SK-N-SH (cell line): ENCODE data around the gene RIC8B. TPM values are rescaled to one million over a fixed set of nuclear protein-coding genes. Genes with fewer than 3 reads are reported as not detected.

ENCODE experiments used
- CTCF ChIA-PET: fragments of 300-600, 350-600 bp; formaldehyde crosslinking; extraction: SDS; loops from one replicate; lab custom pipeline; 2021; lab: Yijun Ruan, JAX
- POLR2A ChIA-PET: fragments of 350-600 bp; sonication (Branson Sonifier 250); formaldehyde crosslinking; extraction: SDS; loops from one replicate; lab custom pipeline; 2020; ENCODE audit warnings: antibody characterized with exemption, inconsistent platforms; lab: Yijun Ruan, JAX
- DNase-seq: peaks from one replicate; pipeline ENCODE4 v3.0.0; 2012
- H2AFZ ChIP-seq: fragments of 200-600 bp; sonication (generic); 2 replicates; pipeline ENCODE4 v1.8.1; 2016; ENCODE audit warnings: antibody characterized with exemption, mild to moderate bottlenecking, low read depth
- H3F3A ChIP-seq: fragments of 200-600 bp; sonication (generic); replicated peaks from 2 replicates; pipeline ENCODE3; 2016; ENCODE audit warnings: antibody characterized with exemption, mild to moderate bottlenecking; ENCODE audit not compliant: insufficient read depth
- H3K27ac ChIP-seq, 2 experiments: fragments of 200-500 bp in 1 of 2; fragments of 200-600 bp in 1 of 2; sonication (Bioruptor generic) in 1 of 2; sonication (generic), shearing (Covaris generic) in 1 of 2; 2 replicates each; pipeline versions ENCODE4 v1.5.1 to v1.6.1; 2014 to 2016; ENCODE audit warnings: low read depth in 2 of 2, inconsistent platforms in 1 of 2, low read length in 1 of 2, mild to moderate bottlenecking in 1 of 2, mixed read lengths in 1 of 2
- H3K27me3 ChIP-seq: fragments of 200-600 bp; sonication (generic), shearing (Covaris generic); 2 replicates; pipeline ENCODE4 v1.6.1; 2016; ENCODE audit warnings: mixed run types; ENCODE audit not compliant: insufficient read depth
- H3K36me3 ChIP-seq, 2 experiments: fragments of 200-500 bp in 1 of 2; fragments of 200-600 bp in 1 of 2; sonication (Bioruptor generic) in 1 of 2; sonication (generic) in 1 of 2; replicated peaks in 1 of 2; 2 replicates each; pipeline versions ENCODE3 to v1.5.1; 2014 to 2016; ENCODE audit warnings: low read length in 1 of 2, mild to moderate bottlenecking in 1 of 2; ENCODE audit not compliant: insufficient read depth in 2 of 2, control insufficient read depth in 1 of 2
- H3K4me1 ChIP-seq, 2 experiments: fragments of 200-500 bp in 1 of 2; fragments of 200-600 bp in 1 of 2; sonication (Bioruptor generic) in 1 of 2; sonication (generic), shearing (Covaris generic) in 1 of 2; 2 replicates each; pipeline versions ENCODE4 v1.5.1 to v1.6.1; 2014 to 2016; ENCODE audit warnings: low read depth in 1 of 2, low read length in 1 of 2, mixed run types in 1 of 2; ENCODE audit not compliant: insufficient read depth in 2 of 2, control insufficient read depth in 1 of 2
- H3K4me2 ChIP-seq: fragments of 200-600 bp; sonication (generic), shearing (Covaris generic); 2 replicates; pipeline ENCODE4 v1.6.1; 2017; ENCODE audit warnings: mixed run types
- H3K4me3 ChIP-seq, 2 experiments: fragments of 200-500 bp in 1 of 2; fragments of 200-600 bp in 1 of 2; sonication (Bioruptor generic) in 1 of 2; sonication (generic), shearing (Covaris generic) in 1 of 2; 2 replicates each; pipeline versions ENCODE4 v1.5.1 to v1.8.1; 2014 to 2016; ENCODE audit warnings: low read depth in 2 of 2, inconsistent platforms in 1 of 2, low read length in 1 of 2, mild to moderate bottlenecking in 1 of 2, mixed read lengths in 1 of 2, moderate library complexity in 1 of 2
- H3K79me2 ChIP-seq: fragments of 200-600 bp; sonication (generic); 2 replicates; pipeline ENCODE4 v1.8.1; 2017; ENCODE audit warnings: mild to moderate bottlenecking; ENCODE audit not compliant: insufficient read depth
- H3K9ac ChIP-seq: fragments of 200-600 bp; sonication (generic); 2 replicates; pipeline ENCODE4 v1.6.1; 2017; ENCODE audit warnings: mixed run types
- H3K9me2 ChIP-seq: fragments of 200-600 bp; sonication (generic); 2 replicates; pipeline ENCODE4 v1.6.1; 2017; ENCODE audit warnings: mixed run types
- H3K9me3 ChIP-seq: fragments of 200-600 bp; sonication (generic); 2 replicates; pipeline ENCODE4 v1.6.1; 2017; ENCODE audit warnings: mixed run types, mild to moderate bottlenecking, moderate library complexity
- H4K20me1 ChIP-seq: fragments of 200-600 bp; sonication (generic); 2 replicates; pipeline ENCODE4 v1.6.1; 2017; ENCODE audit warnings: mild to moderate bottlenecking, mixed run types; ENCODE audit not compliant: insufficient read depth
- FOSL2 ChIP-seq: IDR thresholded peaks from 2 replicates; pipeline ENCODE4 v1.4.0; 2012; ENCODE audit warnings: low read depth, mild to moderate bottlenecking, moderate library complexity, borderline replicate concordance
- FOXJ3 ChIP-seq: sonication (generic); formaldehyde crosslinking; IDR thresholded peaks from 2 replicates; pipeline ENCODE4 v1.5.1; 2020; ENCODE audit warnings: mild to moderate bottlenecking, missing genetic modification reagents
- GATA2 ChIP-seq: sonication (generic); formaldehyde crosslinking; IDR thresholded peaks from 2 replicates; pipeline ENCODE4 v1.5.0; 2020; ENCODE audit warnings: mild to moderate bottlenecking, missing genetic modification reagents
- JUND ChIP-seq: IDR thresholded peaks from 2 replicates; pipeline ENCODE4 v1.4.0; 2012
- MXI1 ChIP-seq: IDR thresholded peaks from 2 replicates; pipeline ENCODE4 v1.6.1; 2012; ENCODE audit warnings: mild to moderate bottlenecking, low read depth, low read length, improper control_type of control experiment
- NRF1 ChIP-seq: IDR thresholded peaks from 2 replicates; pipeline ENCODE4 v1.6.1; 2012; ENCODE audit warnings: low read depth, mild to moderate bottlenecking, low read length
- RFX5 ChIP-seq: IDR thresholded peaks from 2 replicates; pipeline ENCODE4 v1.6.1; 2012; ENCODE audit warnings: mild to moderate bottlenecking, improper control_type of control experiment, low read length
- RXRA ChIP-seq: IDR thresholded peaks from 2 replicates; pipeline ENCODE4 v1.4.0; 2012; ENCODE audit warnings: low read depth, mild to moderate bottlenecking, borderline replicate concordance
- TEAD4 ChIP-seq: IDR thresholded peaks from 2 replicates; pipeline ENCODE4 v1.4.0; 2012; ENCODE audit warnings: mild to moderate bottlenecking, borderline replicate concordance; ENCODE audit not compliant: insufficient read depth
- YY1 ChIP-seq: IDR thresholded peaks from 2 replicates; pipeline ENCODE4 v1.4.0; 2012; ENCODE audit warnings: low read depth, mild to moderate bottlenecking
- WGBS: methylation state at CpG from one replicate; pipeline ENCODE4 v1.1.6; 2017; ENCODE audit warnings: low lambda C conversion rate; 5-methylcytosine and 5-hydroxymethylcytosine counted together
- polyA plus RNA-seq, 3 experiments: library from polyadenylated mRNA; depleted of rRNA; stranded (reverse); fragments of >200 nt; gene quantifications; 2 replicates each; pipeline ENCODE4 v1.2.3, GENCODE V29; 2012
- TF ChIP-seq, protein P1 (sequence below): IDR thresholded peaks from 2 replicates; pipeline ENCODE4 v1.6.1; 2012; ENCODE audit warnings: mild to moderate bottlenecking, low read depth, low read length, moderate library complexity
- TF ChIP-seq, protein P2 (sequence below): IDR thresholded peaks from 2 replicates; pipeline ENCODE4 v1.4.0; 2012; ENCODE audit warnings: low read depth
- TF ChIP-seq, protein P3 (sequence below): IDR thresholded peaks from 2 replicates; pipeline ENCODE4; 2012
- TF ChIP-seq, protein P4 (sequence below): fragments of 150-350 bp; IDR thresholded peaks from 2 replicates; pipeline ENCODE4 v1.6.1; 2017; ENCODE audit warnings: antibody characterized with exemption, low read length, low read depth, borderline replicate concordance
- TF ChIP-seq, protein P5 (sequence below): fragments of 150-350 bp; IDR thresholded peaks from 2 replicates; pipeline ENCODE4 v1.6.1; 2016; ENCODE audit warnings: mild to moderate bottlenecking, low read depth, low read length
- TF ChIP-seq, protein P6 (sequence below): fragments of 200-600 bp; sonication (generic); IDR thresholded peaks from 2 replicates; pipeline ENCODE4 v1.6.1; 2017; ENCODE audit warnings: antibody characterized with exemption, mild to moderate bottlenecking, moderate library complexity
- TF ChIP-seq, protein P7 (sequence below): IDR thresholded peaks from 2 replicates; pipeline ENCODE4 v1.4.0; 2012; ENCODE audit warnings: low read depth, borderline replicate concordance

The RIC8B gene
- polyA plus RNA-seq, 1 of the 3 experiments (the other 2 are of a cell fraction), result 6.2 TPM

DNA sequence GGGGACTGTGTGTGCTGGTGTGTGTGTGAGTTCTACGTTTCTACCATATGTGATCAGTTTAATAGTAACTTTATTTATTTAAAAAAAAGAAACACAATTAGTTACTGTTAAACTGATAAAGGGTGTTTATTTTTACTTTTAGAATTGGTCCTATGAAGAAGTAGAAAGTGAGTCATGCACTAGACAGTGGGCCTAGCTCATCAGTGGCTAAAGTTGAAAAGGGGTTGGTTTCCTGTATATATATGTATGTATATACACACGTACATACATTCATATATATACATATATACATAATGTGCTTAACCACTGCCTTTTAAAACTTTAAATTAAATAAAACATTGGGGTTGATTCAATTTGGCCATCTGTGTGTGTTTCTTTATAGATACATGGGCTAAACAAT lies 112.5 kb downstream of the RIC8B start:
- ChIA-PET POLR2A (no interaction called here), CTCF (interaction anchor here (0.6 to 1.0 kb wide), 2 partner anchors 35 to 49 kb away, joined by 3 read pairs; no protein-coding TSS in a partner anchor)
- Histone ChIP-seq H4K20me1 (no peaks in the 10 kb centered on the region), H3K27ac (no peak overlapping the region), H2AFZ (no peak overlapping the region), H3K36me3 (peaks cover 33 to 72% of the 10 kb centered on the region in 2 experiments), H3K4me1 (no peaks in the 10 kb centered on the region)
- DNase-seq, result no peak
- TF ChIP-seq JUND (no peak), TEAD4 (no peak), MXI1 (no peak), FOXJ3 (CRISPR knock-in tag) (no peak), NRF1 (no peak), YY1 (no peak), RXRA (no peak), GATA2 (CRISPR knock-in tag) (no peak), FOSL2 (no peak), RFX5 (no peak)
- TF ChIP-seq, protein P1, sequence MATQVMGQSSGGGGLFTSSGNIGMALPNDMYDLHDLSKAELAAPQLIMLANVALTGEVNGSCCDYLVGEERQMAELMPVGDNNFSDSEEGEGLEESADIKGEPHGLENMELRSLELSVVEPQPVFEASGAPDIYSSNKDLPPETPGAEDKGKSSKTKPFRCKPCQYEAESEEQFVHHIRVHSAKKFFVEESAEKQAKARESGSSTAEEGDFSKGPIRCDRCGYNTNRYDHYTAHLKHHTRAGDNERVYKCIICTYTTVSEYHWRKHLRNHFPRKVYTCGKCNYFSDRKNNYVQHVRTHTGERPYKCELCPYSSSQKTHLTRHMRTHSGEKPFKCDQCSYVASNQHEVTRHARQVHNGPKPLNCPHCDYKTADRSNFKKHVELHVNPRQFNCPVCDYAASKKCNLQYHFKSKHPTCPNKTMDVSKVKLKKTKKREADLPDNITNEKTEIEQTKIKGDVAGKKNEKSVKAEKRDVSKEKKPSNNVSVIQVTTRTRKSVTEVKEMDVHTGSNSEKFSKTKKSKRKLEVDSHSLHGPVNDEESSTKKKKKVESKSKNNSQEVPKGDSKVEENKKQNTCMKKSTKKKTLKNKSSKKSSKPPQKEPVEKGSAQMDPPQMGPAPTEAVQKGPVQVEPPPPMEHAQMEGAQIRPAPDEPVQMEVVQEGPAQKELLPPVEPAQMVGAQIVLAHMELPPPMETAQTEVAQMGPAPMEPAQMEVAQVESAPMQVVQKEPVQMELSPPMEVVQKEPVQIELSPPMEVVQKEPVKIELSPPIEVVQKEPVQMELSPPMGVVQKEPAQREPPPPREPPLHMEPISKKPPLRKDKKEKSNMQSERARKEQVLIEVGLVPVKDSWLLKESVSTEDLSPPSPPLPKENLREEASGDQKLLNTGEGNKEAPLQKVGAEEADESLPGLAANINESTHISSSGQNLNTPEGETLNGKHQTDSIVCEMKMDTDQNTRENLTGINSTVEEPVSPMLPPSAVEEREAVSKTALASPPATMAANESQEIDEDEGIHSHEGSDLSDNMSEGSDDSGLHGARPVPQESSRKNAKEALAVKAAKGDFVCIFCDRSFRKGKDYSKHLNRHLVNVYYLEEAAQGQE, result no peak
- TF ChIP-seq, protein P2, sequence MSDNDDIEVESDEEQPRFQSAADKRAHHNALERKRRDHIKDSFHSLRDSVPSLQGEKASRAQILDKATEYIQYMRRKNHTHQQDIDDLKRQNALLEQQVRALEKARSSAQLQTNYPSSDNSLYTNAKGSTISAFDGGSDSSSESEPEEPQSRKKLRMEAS, result no peak
- TF ChIP-seq, protein P3, sequence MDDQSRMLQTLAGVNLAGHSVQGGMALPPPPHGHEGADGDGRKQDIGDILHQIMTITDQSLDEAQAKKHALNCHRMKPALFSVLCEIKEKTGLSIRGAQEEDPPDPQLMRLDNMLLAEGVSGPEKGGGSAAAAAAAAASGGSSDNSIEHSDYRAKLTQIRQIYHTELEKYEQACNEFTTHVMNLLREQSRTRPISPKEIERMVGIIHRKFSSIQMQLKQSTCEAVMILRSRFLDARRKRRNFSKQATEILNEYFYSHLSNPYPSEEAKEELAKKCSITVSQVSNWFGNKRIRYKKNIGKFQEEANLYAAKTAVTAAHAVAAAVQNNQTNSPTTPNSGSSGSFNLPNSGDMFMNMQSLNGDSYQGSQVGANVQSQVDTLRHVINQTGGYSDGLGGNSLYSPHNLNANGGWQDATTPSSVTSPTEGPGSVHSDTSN, result no peak
- TF ChIP-seq, protein P4, sequence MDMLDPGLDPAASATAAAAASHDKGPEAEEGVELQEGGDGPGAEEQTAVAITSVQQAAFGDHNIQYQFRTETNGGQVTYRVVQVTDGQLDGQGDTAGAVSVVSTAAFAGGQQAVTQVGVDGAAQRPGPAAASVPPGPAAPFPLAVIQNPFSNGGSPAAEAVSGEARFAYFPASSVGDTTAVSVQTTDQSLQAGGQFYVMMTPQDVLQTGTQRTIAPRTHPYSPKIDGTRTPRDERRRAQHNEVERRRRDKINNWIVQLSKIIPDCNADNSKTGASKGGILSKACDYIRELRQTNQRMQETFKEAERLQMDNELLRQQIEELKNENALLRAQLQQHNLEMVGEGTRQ, result no peak
- TF ChIP-seq, protein P5, sequence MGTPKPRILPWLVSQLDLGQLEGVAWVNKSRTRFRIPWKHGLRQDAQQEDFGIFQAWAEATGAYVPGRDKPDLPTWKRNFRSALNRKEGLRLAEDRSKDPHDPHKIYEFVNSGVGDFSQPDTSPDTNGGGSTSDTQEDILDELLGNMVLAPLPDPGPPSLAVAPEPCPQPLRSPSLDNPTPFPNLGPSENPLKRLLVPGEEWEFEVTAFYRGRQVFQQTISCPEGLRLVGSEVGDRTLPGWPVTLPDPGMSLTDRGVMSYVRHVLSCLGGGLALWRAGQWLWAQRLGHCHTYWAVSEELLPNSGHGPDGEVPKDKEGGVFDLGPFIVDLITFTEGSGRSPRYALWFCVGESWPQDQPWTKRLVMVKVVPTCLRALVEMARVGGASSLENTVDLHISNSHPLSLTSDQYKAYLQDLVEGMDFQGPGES, result no peak
- TF ChIP-seq, protein P6, sequence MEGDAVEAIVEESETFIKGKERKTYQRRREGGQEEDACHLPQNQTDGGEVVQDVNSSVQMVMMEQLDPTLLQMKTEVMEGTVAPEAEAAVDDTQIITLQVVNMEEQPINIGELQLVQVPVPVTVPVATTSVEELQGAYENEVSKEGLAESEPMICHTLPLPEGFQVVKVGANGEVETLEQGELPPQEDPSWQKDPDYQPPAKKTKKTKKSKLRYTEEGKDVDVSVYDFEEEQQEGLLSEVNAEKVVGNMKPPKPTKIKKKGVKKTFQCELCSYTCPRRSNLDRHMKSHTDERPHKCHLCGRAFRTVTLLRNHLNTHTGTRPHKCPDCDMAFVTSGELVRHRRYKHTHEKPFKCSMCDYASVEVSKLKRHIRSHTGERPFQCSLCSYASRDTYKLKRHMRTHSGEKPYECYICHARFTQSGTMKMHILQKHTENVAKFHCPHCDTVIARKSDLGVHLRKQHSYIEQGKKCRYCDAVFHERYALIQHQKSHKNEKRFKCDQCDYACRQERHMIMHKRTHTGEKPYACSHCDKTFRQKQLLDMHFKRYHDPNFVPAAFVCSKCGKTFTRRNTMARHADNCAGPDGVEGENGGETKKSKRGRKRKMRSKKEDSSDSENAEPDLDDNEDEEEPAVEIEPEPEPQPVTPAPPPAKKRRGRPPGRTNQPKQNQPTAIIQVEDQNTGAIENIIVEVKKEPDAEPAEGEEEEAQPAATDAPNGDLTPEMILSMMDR, result no peak
- TF ChIP-seq, protein P7, sequence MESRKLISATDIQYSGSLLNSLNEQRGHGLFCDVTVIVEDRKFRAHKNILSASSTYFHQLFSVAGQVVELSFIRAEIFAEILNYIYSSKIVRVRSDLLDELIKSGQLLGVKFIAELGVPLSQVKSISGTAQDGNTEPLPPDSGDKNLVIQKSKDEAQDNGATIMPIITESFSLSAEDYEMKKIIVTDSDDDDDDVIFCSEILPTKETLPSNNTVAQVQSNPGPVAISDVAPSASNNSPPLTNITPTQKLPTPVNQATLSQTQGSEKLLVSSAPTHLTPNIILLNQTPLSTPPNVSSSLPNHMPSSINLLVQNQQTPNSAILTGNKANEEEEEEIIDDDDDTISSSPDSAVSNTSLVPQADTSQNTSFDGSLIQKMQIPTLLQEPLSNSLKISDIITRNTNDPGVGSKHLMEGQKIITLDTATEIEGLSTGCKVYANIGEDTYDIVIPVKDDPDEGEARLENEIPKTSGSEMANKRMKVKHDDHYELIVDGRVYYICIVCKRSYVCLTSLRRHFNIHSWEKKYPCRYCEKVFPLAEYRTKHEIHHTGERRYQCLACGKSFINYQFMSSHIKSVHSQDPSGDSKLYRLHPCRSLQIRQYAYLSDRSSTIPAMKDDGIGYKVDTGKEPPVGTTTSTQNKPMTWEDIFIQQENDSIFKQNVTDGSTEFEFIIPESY, result no peak
- TF ChIP-seq, all 33 proteins: peak for 0
- no peaks in the 10 kb centered on the region for H3K27me3 ChIP-seq
- 99% methylated on average over 2 of the region's 2 CpGs for WGBS
- H3K79me2 ChIP-seq, result no peaks in the 10 kb centered on the region
- no peak overlapping the region for H3K4me3 ChIP-seq
- peaks cover 7% of the 10 kb centered on the region for H3F3A ChIP-seq
- H3K9me3 ChIP-seq, result no peaks in the 10 kb centered on the region
- H3K9me2 ChIP-seq, result no peaks in the 10 kb centered on the region
- no peak overlapping the region for H3K4me2 ChIP-seq
- H3K9ac ChIP-seq, result no peak overlapping the region
